Activated T-helper 17 cell treated with anti-CD3 and anti-CD28 coated beads, Interleukin-2, amount 50 U/mL, for 72 hours (primary cell): Measurements from ENCODE around the gene DIP2A. TPM values are rescaled to one million over a fixed set of nuclear protein-coding genes. Genes with fewer than 3 reads are reported as not detected.
A peak's percentile ranks its signal among the peaks of the same experiment; 100 is the strongest.

Experiments used
- ATAC-seq: fragments of 150-1000 bp; cut with Tn5 transposase; replicated peaks from 2 replicates; pipeline ENCODE4 v1.10.0; 2021; ENCODE audit warnings: mild to moderate bottlenecking, moderate library complexity
- H3K27ac Mint-ChIP-seq: one replicate; pipeline ENCODE4 v1.8.0; 2022; ENCODE audit warnings: mixed read lengths
- H3K27me3 Mint-ChIP-seq: one replicate; pipeline ENCODE4 v1.8.0; 2022; ENCODE audit warnings: mixed read lengths
- H3K36me3 Mint-ChIP-seq: one replicate; pipeline ENCODE4 v1.8.0; 2022; ENCODE audit warnings: low read depth, mild to moderate bottlenecking, mixed read lengths
- H3K4me1 Mint-ChIP-seq: one replicate; pipeline ENCODE4 v1.8.0; 2022; ENCODE audit warnings: mixed read lengths
- H3K4me3 Mint-ChIP-seq: one replicate; pipeline ENCODE4 v1.8.0; 2022; ENCODE audit warnings: mild to moderate bottlenecking, mixed read lengths
- H3K9me3 Mint-ChIP-seq: one replicate; pipeline ENCODE4 v1.8.0; 2022; ENCODE audit warnings: mixed read lengths
- total RNA-seq, 2 donors: library from RNA; stranded (reverse); gene quantifications; one replicate each; pipeline ENCODE4 v1.2.3, GENCODE V29; 2022

DIP2A gene
- total RNA-seq, 2 donors from 2014 or later: 43.6 to 49.3 TPM

GRCh38 chr21:46598581-46599572, 140.2 kb downstream of the DIP2A start:
- no peaks in the 10 kb centered on the region for H3K9me3 Mint-ChIP-seq
- no peak for ATAC-seq
- H3K27me3 Mint-ChIP-seq: no peaks in the 10 kb centered on the region
- no peaks in the 10 kb centered on the region for H3K36me3 Mint-ChIP-seq
- no peaks in the 10 kb centered on the region for H3K4me1 Mint-ChIP-seq
- no peak overlapping the region for H3K4me3 Mint-ChIP-seq
- H3K27ac Mint-ChIP-seq: no peak overlapping the region

GRCh38 chr21:46600305-46600704, 141.6 kb downstream of the DIP2A start:
- H3K27ac Mint-ChIP-seq: no peak overlapping the region
- no peak overlapping the region for H3K4me3 Mint-ChIP-seq
- H3K9me3 Mint-ChIP-seq: no peaks in the 10 kb centered on the region
- no peak for ATAC-seq
- no peaks in the 10 kb centered on the region for H3K36me3 Mint-ChIP-seq
- H3K27me3 Mint-ChIP-seq: no peaks in the 10 kb centered on the region
- H3K4me1 Mint-ChIP-seq: peaks cover 5% of the 10 kb centered on the region

- H3K4me3 Mint-ChIP-seq: no peak overlapping the region
- ATAC-seq: no peak
- H3K27me3 Mint-ChIP-seq: no peaks in the 10 kb centered on the region
- peaks cover 7% of the 10 kb centered on the region for H3K4me1 Mint-ChIP-seq
- H3K9me3 Mint-ChIP-seq: no peaks in the 10 kb centered on the region
- no peaks in the 10 kb centered on the region for H3K36me3 Mint-ChIP-seq
- H3K27ac Mint-ChIP-seq: no peak overlapping the region
Measured at GRCh38 chr21:46600978-46601377, 142.3 kb downstream of the DIP2A start.

- no peaks in the 10 kb centered on the region for H3K9me3 Mint-ChIP-seq
- H3K27me3 Mint-ChIP-seq: no peaks in the 10 kb centered on the region
- peaks cover 19% of the 10 kb centered on the region for H3K4me1 Mint-ChIP-seq
- H3K27ac Mint-ChIP-seq: no peak overlapping the region
- H3K4me3 Mint-ChIP-seq: no peak overlapping the region
- ATAC-seq: no peak
- H3K36me3 Mint-ChIP-seq: no peaks in the 10 kb centered on the region
Measured at GRCh38 chr21:46603228-46603627, 144.5 kb downstream of the DIP2A start.

GRCh38 chr21:46604329-46604974, 145.8 kb downstream of the DIP2A start:
- H3K9me3 Mint-ChIP-seq: no peaks in the 10 kb centered on the region
- no peaks in the 10 kb centered on the region for H3K27me3 Mint-ChIP-seq
- no peak for ATAC-seq
- H3K4me1 Mint-ChIP-seq: peaks cover 19% of the 10 kb centered on the region
- no peaks in the 10 kb centered on the region for H3K36me3 Mint-ChIP-seq
- H3K27ac Mint-ChIP-seq: peak overlapping the region; percentile 13
- H3K4me3 Mint-ChIP-seq: no peak overlapping the region

GRCh38 chr21:46604975-46605766, 146.5 kb downstream of the DIP2A start, which contains the start of gene S100B:
Gene S100B, minus strand, starts transcription at chr21:46605082. Its CDS starts 2,667 bp downstream, at chr21:46602415.
- H3K36me3 Mint-ChIP-seq: no peaks in the 10 kb centered on the region
- H3K27ac Mint-ChIP-seq: peak within 1 kb of the TSS; percentile 32
- H3K4me1 Mint-ChIP-seq: peaks cover 19% of the 10 kb centered on the region
- H3K27me3 Mint-ChIP-seq: no peaks in the 10 kb centered on the region
- peak within 1 kb of the TSS; percentile 48 for H3K4me3 Mint-ChIP-seq
- H3K9me3 Mint-ChIP-seq: no peaks in the 10 kb centered on the region
- ATAC-seq: no peak

GRCh38 chr21:46605767-46606426, 147.2 kb downstream of the DIP2A start:
- no peaks in the 10 kb centered on the region for H3K9me3 Mint-ChIP-seq
- H3K4me3 Mint-ChIP-seq: peak overlapping the region; percentile 48
- no peaks in the 10 kb centered on the region for H3K27me3 Mint-ChIP-seq
- H3K27ac Mint-ChIP-seq: peak overlapping the region; percentile 32
- peaks cover 19% of the 10 kb centered on the region for H3K4me1 Mint-ChIP-seq
- H3K36me3 Mint-ChIP-seq: no peaks in the 10 kb centered on the region
- peak; percentile 95 for ATAC-seq

GRCh38 chr21:46606427-46606813, 147.7 kb downstream of the DIP2A start:
- no peaks in the 10 kb centered on the region for H3K36me3 Mint-ChIP-seq
- peak; percentile 18 for ATAC-seq
- no peaks in the 10 kb centered on the region for H3K27me3 Mint-ChIP-seq
- H3K4me3 Mint-ChIP-seq: peak overlapping the region; percentile 48
- H3K4me1 Mint-ChIP-seq: peaks cover 19% of the 10 kb centered on the region
- H3K9me3 Mint-ChIP-seq: no peaks in the 10 kb centered on the region
- peak overlapping the region; percentile 32 for H3K27ac Mint-ChIP-seq

- Mint-ChIP-seq H3K36me3 (no peaks in the 10 kb centered on the region), H3K9me3 (no peaks in the 10 kb centered on the region), H3K27me3 (no peaks in the 10 kb centered on the region), H3K27ac (no peak overlapping the region), H3K4me1 (peaks cover 19% of the 10 kb centered on the region), H3K4me3 (no peak overlapping the region)
- no peak for ATAC-seq
Measured at GRCh38 chr21:46607636-46608035, 148.9 kb downstream of the DIP2A start.

GRCh38 chr21:46608672-46609111, 150.0 kb downstream of the DIP2A start:
- Mint-ChIP-seq H3K4me1 (peaks cover 19% of the 10 kb centered on the region), H3K36me3 (no peaks in the 10 kb centered on the region), H3K4me3 (no peak overlapping the region), H3K27me3 (no peaks in the 10 kb centered on the region), H3K27ac (no peak overlapping the region), H3K9me3 (no peaks in the 10 kb centered on the region)
- no peak for ATAC-seq

GRCh38 chr21:46610018-46610701, 151.5 kb downstream of the DIP2A start:
- Mint-ChIP-seq H3K27ac (no peak overlapping the region), H3K4me3 (no peak overlapping the region), H3K27me3 (no peaks in the 10 kb centered on the region), H3K4me1 (peaks cover 16% of the 10 kb centered on the region), H3K9me3 (no peaks in the 10 kb centered on the region), H3K36me3 (no peaks in the 10 kb centered on the region)
- ATAC-seq: peak; percentile 20

- no peak overlapping the region for H3K27ac Mint-ChIP-seq
- H3K27me3 Mint-ChIP-seq: no peaks in the 10 kb centered on the region
- no peak overlapping the region for H3K4me3 Mint-ChIP-seq
- H3K9me3 Mint-ChIP-seq: no peaks in the 10 kb centered on the region
- ATAC-seq: no peak
- no peaks in the 10 kb centered on the region for H3K36me3 Mint-ChIP-seq
- H3K4me1 Mint-ChIP-seq: no peaks in the 10 kb centered on the region
Measured at GRCh38 chr21:46613391-46613790, 154.7 kb downstream of the DIP2A start.

GRCh38 chr21:46616050-46616449, 157.4 kb downstream of the DIP2A start:
- H3K27me3 Mint-ChIP-seq: no peaks in the 10 kb centered on the region
- no peaks in the 10 kb centered on the region for H3K4me1 Mint-ChIP-seq
- H3K9me3 Mint-ChIP-seq: no peaks in the 10 kb centered on the region
- H3K36me3 Mint-ChIP-seq: no peaks in the 10 kb centered on the region
- no peak for ATAC-seq
- H3K4me3 Mint-ChIP-seq: no peak overlapping the region
- no peak overlapping the region for H3K27ac Mint-ChIP-seq
